GM12878 (cell line): Measurements from ENCODE around the gene EMID1. TPM values are rescaled to one million over a fixed set of nuclear protein-coding genes. Genes with fewer than 3 reads are reported as not detected.

ENCODE experiments used
- ATAC-seq: fragments of 200-7000 bp; cut with Tn5 transposase; 3 replicates; pipeline ENCODE4 v1.9.1; 2020; ENCODE audit warnings: mild to moderate bottlenecking, moderate library complexity
- BruUV-seq: library from RNA; stranded (reverse); fragments of 400-500 nt; replicated peaks from 2 replicates; lab custom pipeline; 2021; lab: Mats Ljungman, UMichigan
- CTCF ChIA-PET: fragments of 300-600 bp; sonication (Branson Sonifier 250); formaldehyde crosslinking; extraction: SDS; loops from one replicate; lab custom pipeline; 2021; ENCODE audit warnings: inconsistent platforms; lab: Yijun Ruan, JAX
- POLR2A ChIA-PET: fragments of 350-600 bp; formaldehyde crosslinking; extraction: SDS; loops from one replicate; lab custom pipeline; 2021; ENCODE audit warnings: inconsistent platforms; lab: Charles Lee
- RAD21 ChIA-PET: fragments of 300-600 bp; sonication (Branson Sonifier 250); formaldehyde crosslinking; loops from one replicate; lab custom pipeline; 2023; ENCODE audit warnings: antibody characterized with exemption; ENCODE audit not compliant: unreplicated experiment; lab: Charles Lee
- SMC1A ChIA-PET: fragments of 300-600 bp; sonication (Branson Sonifier 250); formaldehyde crosslinking; loops from one replicate; lab custom pipeline; 2023; ENCODE audit not compliant: unreplicated experiment, uncharacterized antibody; lab: Charles Lee
- DNase-seq: peaks from one replicate; pipeline ENCODE4 v3.0.0-alpha.2; 2011; ENCODE audit warnings: low read depth, low spot score
- FAIRE-seq: peaks from 3 replicates; lab custom pipeline; 2011; peaks lifted over from hg19 to GRCh38; lab: Jason Lieb, UNC
- H2AFZ ChIP-seq: 2 replicates; pipeline ENCODE4 v1.6.0; 2011; ENCODE audit warnings: low read depth, low read length, control low read depth; ENCODE audit not compliant: control insufficient read depth
- H3K27ac ChIP-seq: 2 replicates; pipeline ENCODE4 v1.5.1; 2011; ENCODE audit warnings: control low read depth; ENCODE audit not compliant: control insufficient read depth, insufficient read depth
- H3K27me3 ChIP-seq, 2 experiments: replicated peaks in 1 of 2; 2 replicates each; pipeline versions ENCODE4 v1.6.0 to v1.6.1; 2011; ENCODE audit warnings: low read length in 1 of 2; ENCODE audit not compliant: control insufficient read depth in 2 of 2, insufficient read depth in 2 of 2
- H3K36me3 ChIP-seq, 2 experiments: 2 replicates each; pipeline ENCODE4 v1.5.1; 2011; ENCODE audit warnings: low read length in 1 of 2; ENCODE audit not compliant: control insufficient read depth in 2 of 2, insufficient read depth in 2 of 2
- H3K4me1 ChIP-seq: 2 replicates; pipeline ENCODE4 v1.6.1; 2011; ENCODE audit warnings: mild to moderate bottlenecking, low read length, moderate library complexity, mixed read lengths; ENCODE audit not compliant: control insufficient read depth, insufficient read depth
- H3K4me2 ChIP-seq: 2 replicates; pipeline ENCODE4 v1.6.0; 2011; ENCODE audit warnings: control low read depth; ENCODE audit not compliant: control insufficient read depth, insufficient read depth
- H3K4me3 ChIP-seq: fragments of 200-600 bp; sonication (generic); 2 replicates; pipeline ENCODE4 v1.5.1; 2016
- H3K79me2 ChIP-seq: 2 replicates; pipeline ENCODE4 v1.6.0; 2011; ENCODE audit warnings: low read length; ENCODE audit not compliant: control insufficient read depth, insufficient read depth
- H3K9ac ChIP-seq: 2 replicates; pipeline ENCODE4 v1.8.0; 2011; ENCODE audit warnings: low read length, control low read depth, mixed read lengths; ENCODE audit not compliant: control insufficient read depth, insufficient read depth
- H3K9me3 ChIP-seq: replicated peaks from 3 replicates; pipeline ENCODE4 v1.5.1; 2011; ENCODE audit warnings: mild to moderate bottlenecking, low read length; ENCODE audit not compliant: control insufficient read depth, insufficient read depth
- H4K20me1 ChIP-seq: 2 replicates; pipeline ENCODE4 v1.6.0; 2011; ENCODE audit not compliant: control insufficient read depth, insufficient read depth
- BACH1 ChIP-seq: fragments of 450-650 bp; IDR thresholded peaks from 2 replicates; pipeline ENCODE4 v1.6.1; 2017; ENCODE audit warnings: mild to moderate bottlenecking, borderline replicate concordance
- BHLHE40 ChIP-seq, 2 experiments: fragments of 450-650 bp in 1 of 2; IDR thresholded peaks; 2 replicates each; pipeline ENCODE4 v1.6.1; 2011 to 2017; ENCODE audit warnings: low read depth in 2 of 2, borderline replicate concordance in 1 of 2, improper control_type of control experiment in 1 of 2, low read length in 1 of 2, mild to moderate bottlenecking in 1 of 2
- CBX5 ChIP-seq: sonication (generic); IDR thresholded peaks from 2 replicates; pipeline ENCODE4 v1.6.1; 2016; ENCODE audit warnings: low read depth, moderate library complexity, mild to moderate bottlenecking, inconsistent platforms
- CHD2 ChIP-seq: IDR thresholded peaks from 2 replicates; pipeline ENCODE4 v1.6.1; 2011; ENCODE audit warnings: low read depth, low read length, improper control_type of control experiment, borderline replicate concordance
- CHD4 ChIP-seq: fragments of 200-600 bp; sonication (generic); IDR thresholded peaks from 2 replicates; pipeline ENCODE4 v1.6.1; 2016; ENCODE audit warnings: mild to moderate bottlenecking
- DPF2 ChIP-seq: fragments of 450-650 bp; IDR thresholded peaks from 2 replicates; pipeline ENCODE4 v1.6.1; 2017; ENCODE audit warnings: mild to moderate bottlenecking
- E2F8 ChIP-seq: fragments of 450-650 bp; IDR thresholded peaks from 2 replicates; pipeline ENCODE4 v1.6.1; 2018; ENCODE audit warnings: mild to moderate bottlenecking, low read depth, moderate library complexity; ENCODE audit not compliant: partially characterized antibody
- EED ChIP-seq: sonication (generic); IDR thresholded peaks from 2 replicates; pipeline ENCODE4 v1.6.1; 2016; ENCODE audit warnings: antibody characterized with exemption, low read depth
- HDGF ChIP-seq: fragments of 450-650 bp; IDR thresholded peaks from 2 replicates; pipeline ENCODE4 v1.6.1; 2016; ENCODE audit warnings: antibody characterized with exemption
- IKZF1 ChIP-seq: fragments of 450-650 bp; conservative IDR thresholded peaks from 2 replicates; pipeline ENCODE4 v1.6.1; 2017; ENCODE audit warnings: antibody characterized with exemption, mild to moderate bottlenecking
- LARP7 ChIP-seq: fragments of 450-650 bp; IDR thresholded peaks from 2 replicates; pipeline ENCODE4 v1.6.1; 2017; ENCODE audit warnings: mild to moderate bottlenecking
- MEF2A ChIP-seq: IDR thresholded peaks from 2 replicates; pipeline ENCODE4 v1.6.1; 2011; ENCODE audit warnings: low read depth, mild to moderate bottlenecking, low read length, moderate library complexity; ENCODE audit not compliant: insufficient read depth
- MLLT1 ChIP-seq: fragments of 450-650 bp; IDR thresholded peaks from 2 replicates; pipeline ENCODE4 v1.6.1; 2016; ENCODE audit warnings: mild to moderate bottlenecking
- MXI1 ChIP-seq: fragments of 150-350 bp; IDR thresholded peaks from 2 replicates; pipeline ENCODE4 v1.6.1; 2011; ENCODE audit warnings: low read depth, mild to moderate bottlenecking, inconsistent platforms, low read length, improper control_type of control experiment
- NFXL1 ChIP-seq: fragments of 450-650 bp; IDR thresholded peaks from 2 replicates; pipeline ENCODE4 v1.6.1; 2017; ENCODE audit warnings: antibody characterized with exemption, mild to moderate bottlenecking, borderline replicate concordance
- RAD21 ChIP-seq: IDR thresholded peaks from 2 replicates; pipeline ENCODE4 v1.6.1; 2011; ENCODE audit warnings: mild to moderate bottlenecking, low read depth, low read length, moderate library complexity; ENCODE audit not compliant: insufficient read depth
- WGBS: methylation state at CpG from one replicate; pipeline ENCODE4 v1.1.6; 2016; ENCODE audit warnings: low lambda C conversion rate; ENCODE audit not compliant: insufficient replicate concordance, insufficient coverage; ENCODE audit errors: missing lambda C conversion rate; 5-methylcytosine and 5-hydroxymethylcytosine counted together
- in situ Hi-C: fragments of 300-500 bp; cut with MboI; formaldehyde crosslinking; loops from 9 replicates; pipeline ENCODE4 v1.14.3; 2018; ENCODE audit warnings: mixed read lengths
- intact Hi-C: fragments of 100-400 bp; cut with micrococcal nuclease; formaldehyde crosslinking; loops from one replicate; pipeline ENCODE4 v1.14.2; 2022; ENCODE audit not compliant: unreplicated experiment
- polyA plus RNA-seq, 11 experiments: library from polyadenylated mRNA; depleted of rRNA in 4 of 11; unstranded in 6 of 11; stranded (reverse) in 5 of 11; fragments of >200 nt; fragmentation: Nextera tagmentation in 4 of 11; fragmentation: Illumina TruSeq in 1 of 11; extraction: Ambion mirVana in 4 of 11; extraction: Trizol in 1 of 11; gene quantifications; 1 replicate in 1 of 11; 2 replicates in 10 of 11; pipeline versions ENCODE4 v1.2.1 to v1.2.3, GENCODE V29; 2011 to 2016; ENCODE audit warnings: inconsistent platforms in 2 of 11, missing spikeins in 2 of 11, low read depth in 1 of 11
- total RNA-seq, 4 experiments: library from RNA; depleted of rRNA in 3 of 4; stranded (reverse); fragments of >200 nt in 3 of 4; fragmentation: Illumina TruSeq in 1 of 4; extraction: Trizol in 1 of 4; gene quantifications; 2 replicates each; pipeline versions ENCODE4 v1.2.1 to v1.2.3, GENCODE V29; 2013 to 2021

The EMID1 gene
- total and polyA plus RNA-seq, 10 of the 15 experiments (the other 5 are each of a cell fraction or from before 2014, with no cell fraction given), result 1.2 to 60.3 (median 12.0) TPM

- 0 out of 2 replicates have a peak, but pooled peaks have one; percentile 38 for TF ChIP-seq BACH1
- TF ChIP-seq HDGF, result no peak
- peak; percentile 87 for TF ChIP-seq LARP7
- peak; percentile 80 for TF ChIP-seq DPF2
- TF ChIP-seq E2F8, result no peak
- peak; percentile 76 for TF ChIP-seq IKZF1
- peak in 1 of 2 experiments; percentile 43; a peak in 1 of 4 replicates for TF ChIP-seq BHLHE40 (IDR thresholded peaks at IDR 0.05; ENCODE audit: borderline replicate concordance in 1 of 2, low read depth in 2 of 2, low read length in 1 of 2)
- TF ChIP-seq MXI1, result 0 out of 2 replicates have a peak, but pooled peaks have one; percentile 33
These were observed at the start of gene EMID1 (continued) for GRCh38 chr22:29205594-29206371.

GRCh38 chr22:29155966-29156365 lies 49.7 kb upstream of the EMID1 start:
- FAIRE-seq, result no peak
- no peak overlapping the region for H3K27ac ChIP-seq
- POLR2A ChIA-PET, result interaction anchor here (0.5 to 1.9 kb wide), 2 partner anchors 47 to 132 kb away, joined by 5 to 6 read pairs; no protein-coding TSS in a partner anchor
- H3K4me3 ChIP-seq, result no peak overlapping the region
- no peak for DNase-seq
- ATAC-seq, result no peak
- peaks cover 8% of the 10 kb centered on the region for H3K4me1 ChIP-seq
- no peaks in the 10 kb centered on the region for H4K20me1 ChIP-seq
- H3K79me2 ChIP-seq, result no peaks in the 10 kb centered on the region
- H3K9ac ChIP-seq, result no peak overlapping the region
- BruUV-seq, result no TSS peak
- H3K27me3 ChIP-seq, result no peaks in the 10 kb centered on the region; a peak in 1 of 4 replicates
- intact Hi-C loops, result loop anchor here (1.0 to 10.0 kb wide), 3 partner anchors 89 to 551 kb away; no protein-coding TSS in a partner anchor
- H3K36me3 ChIP-seq, result no peaks in the 10 kb centered on the region; a peak in 1 of 4 replicates
- H2AFZ ChIP-seq, result no peak overlapping the region
- in situ Hi-C loops, result no loop called here
- RAD21 ChIA-PET, result interaction anchor here (0.9 to 2.7 kb wide), 11 partner anchors 8 to 555 kb away, joined by 3 to 24 read pairs (median 3); partner anchors contain the start of gene KREMEN1
- no peaks in the 10 kb centered on the region; the same call in 2 of the 3 replicates for H3K9me3 ChIP-seq
- CTCF ChIA-PET, result interaction anchor here (1.0 to 5.0 kb wide), 14 partner anchors 9 to 299 kb away, joined by 3 to 67 read pairs (median 8); partner anchors contain the start of gene KREMEN1
- no peak overlapping the region for H3K4me2 ChIP-seq
- 88% methylated on average over 1 of the region's 1 CpG for WGBS
- SMC1A ChIA-PET, result interaction anchor here (1.0 to 2.1 kb wide), 5 partner anchors 11 to 115 kb away, joined by 3 to 6 read pairs (median 5); no protein-coding TSS in a partner anchor
- no peak for TF ChIP-seq MLLT1
- no peak for TF ChIP-seq MEF2A
- TF ChIP-seq CHD2, result no peak
- TF ChIP-seq CHD4, result no peak
- no peak for TF ChIP-seq RAD21
- TF ChIP-seq NFXL1, result no peak
- TF ChIP-seq CBX5, result no peak
- no peak for TF ChIP-seq EED
